ENCODE results near the gene CFAP46.

- TF ChIP-seq CTCF (IDR thresholded peaks at IDR 0.05) (no peak), POLR2A (IDR thresholded peaks at IDR 0.05) (no peak)
Measured at GRCh38 chr10:132889556-132889955, 52.8 kb downstream of the CFAP46 start.

All from adrenal gland (tissue), 5 donors.